Measurements from ENCODE around the gene SERPINA9.

Gene SERPINA9

GRCh38 chr14:94441130-94441529 is 34.9 kb downstream of the SERPINA9 start:
- no peaks in the 10 kb centered on the region for H3K79me2 ChIP-seq (ENCODE audit: insufficient read depth, low read length)
- no peak for ATAC-seq (ENCODE audit: insufficient read depth, low read depth)

GRCh38 chr14:94439453-94440057 is 36.4 kb downstream of the SERPINA9 start:
- Histone ChIP-seq H3K79me2 (ENCODE audit: insufficient read depth, low read length) (no peaks in the 10 kb centered on the region), H3K9ac (ENCODE audit: low read depth, low read length) (no peak overlapping the region), H3K27me3 (ENCODE audit: insufficient read depth, low read length, poor library complexity) (no peaks in the 10 kb centered on the region), H3K4me1 (ENCODE audit: insufficient read depth, low read length) (no peaks in the 10 kb centered on the region), H3K27ac (ENCODE audit: low read length) (no peak overlapping the region), H3K36me3 (ENCODE audit: insufficient read depth, low read length) (no peaks in the 10 kb centered on the region), H4K20me1 (ENCODE audit: insufficient read depth, low read length) (no peaks in the 10 kb centered on the region), H2AFZ (ENCODE audit: low read depth, low read length) (no peak overlapping the region), H3K4me2 (ENCODE audit: insufficient read depth, low read length) (no peak overlapping the region), H3K4me3 (ENCODE audit: low read depth in 1 of 2, low read length in 2 of 2) (no peak overlapping the region), H3K9me3 (ENCODE audit: insufficient read depth, low read length, severe bottlenecking) (no peaks in the 10 kb centered on the region)
- no peak for ATAC-seq (ENCODE audit: insufficient read depth, low read depth)
- TF ChIP-seq EZH2 (IDR thresholded peaks at IDR 0.05; ENCODE audit: borderline replicate concordance, low read depth, low read length, severe bottlenecking) (no peak), CTCF (IDR thresholded peaks at IDR 0.05; ENCODE audit: borderline replicate concordance, extremely low read depth, low read length, poor library complexity, severe bottlenecking) (no peak)
- no peak for DNase-seq

More at GRCh38 chr14:94441130-94441529, 34.9 kb downstream of the SERPINA9 start:
- H3K9me3 ChIP-seq (ENCODE audit: insufficient read depth, low read length, severe bottlenecking): no peaks in the 10 kb centered on the region
- no peaks in the 10 kb centered on the region for H4K20me1 ChIP-seq (ENCODE audit: insufficient read depth, low read length)
- H3K4me2 ChIP-seq (ENCODE audit: insufficient read depth, low read length): no peak overlapping the region
- H3K27me3 ChIP-seq (ENCODE audit: insufficient read depth, low read length, poor library complexity): no peaks in the 10 kb centered on the region
- H3K27ac ChIP-seq (ENCODE audit: low read length): no peak overlapping the region
- H3K9ac ChIP-seq (ENCODE audit: low read depth, low read length): no peak overlapping the region
- no peak overlapping the region for H2AFZ ChIP-seq (ENCODE audit: low read depth, low read length)
- H3K4me3 ChIP-seq (ENCODE audit: low read depth in 1 of 2, low read length in 2 of 2): no peak overlapping the region
- H3K4me1 ChIP-seq (ENCODE audit: insufficient read depth, low read length): no peaks in the 10 kb centered on the region
- DNase-seq: no peak
- TF ChIP-seq EZH2 (IDR thresholded peaks at IDR 0.05; ENCODE audit: borderline replicate concordance, low read depth, low read length, severe bottlenecking) (no peak), CTCF (IDR thresholded peaks at IDR 0.05; ENCODE audit: borderline replicate concordance, extremely low read depth, low read length, poor library complexity, severe bottlenecking) (no peak)
- no peaks in the 10 kb centered on the region for H3K36me3 ChIP-seq (ENCODE audit: insufficient read depth, low read length)

- Histone ChIP-seq H3K27me3 (ENCODE audit: insufficient read depth, low read length, poor library complexity) (no peaks in the 10 kb centered on the region), H2AFZ (ENCODE audit: low read depth, low read length) (no peak overlapping the region), H3K4me3 (ENCODE audit: low read depth in 1 of 2, low read length in 2 of 2) (no peak overlapping the region), H3K9me3 (ENCODE audit: insufficient read depth, low read length, severe bottlenecking) (no peaks in the 10 kb centered on the region), H3K9ac (ENCODE audit: low read depth, low read length) (no peak overlapping the region), H3K27ac (ENCODE audit: low read length) (no peak overlapping the region), H3K36me3 (ENCODE audit: insufficient read depth, low read length) (no peaks in the 10 kb centered on the region), H4K20me1 (ENCODE audit: insufficient read depth, low read length) (no peaks in the 10 kb centered on the region), H3K4me2 (ENCODE audit: insufficient read depth, low read length) (no peak overlapping the region), H3K4me1 (ENCODE audit: insufficient read depth, low read length) (no peaks in the 10 kb centered on the region), H3K79me2 (ENCODE audit: insufficient read depth, low read length) (no peaks in the 10 kb centered on the region)
- DNase-seq (no peak), ATAC-seq (ENCODE audit: insufficient read depth, low read depth) (no peak)
- TF ChIP-seq EZH2 (IDR thresholded peaks at IDR 0.05; ENCODE audit: borderline replicate concordance, low read depth, low read length, severe bottlenecking) (no peak), CTCF (IDR thresholded peaks at IDR 0.05; ENCODE audit: borderline replicate concordance, extremely low read depth, low read length, poor library complexity, severe bottlenecking) (no peak)
Observed at GRCh38 chr14:94428610-94429009, 47.4 kb downstream of the SERPINA9 start.
